Ishikawa (cell line): ENCODE results near the gene GLS2.

Source experiments
- CEBPB ChIP-seq: IDR thresholded peaks from 2 replicates; pipeline ENCODE4 v1.6.1; 2012
- CREB1 ChIP-seq: IDR thresholded peaks from 2 replicates; pipeline ENCODE4 v1.6.1; 2012; ENCODE audit warnings: low read depth
- EP300 ChIP-seq: IDR thresholded peaks from 2 replicates; pipeline ENCODE4 v1.6.1; 2012; ENCODE audit warnings: borderline replicate concordance
- FOXM1 ChIP-seq: IDR thresholded peaks from 2 replicates; pipeline ENCODE4 v1.6.1; 2012; ENCODE audit warnings: low read depth, borderline replicate concordance
- MAX ChIP-seq: IDR thresholded peaks from 2 replicates; pipeline ENCODE4 v1.6.1; 2012
- NFIC ChIP-seq: IDR thresholded peaks from 2 replicates; pipeline ENCODE4 v1.6.1; 2012
- RAD21 ChIP-seq: IDR thresholded peaks from 2 replicates; pipeline ENCODE4 v1.6.1; 2012; ENCODE audit warnings: low read depth
- REST ChIP-seq: IDR thresholded peaks from 2 replicates; pipeline ENCODE4 v1.6.1; 2012; ENCODE audit warnings: low read depth, mild to moderate bottlenecking
- TAF1 ChIP-seq: IDR thresholded peaks from 2 replicates; pipeline ENCODE4 v1.6.1; 2012; ENCODE audit warnings: low read depth, mild to moderate bottlenecking
- TCF12 ChIP-seq: IDR thresholded peaks from 2 replicates; pipeline ENCODE4 v1.6.1; 2012; ENCODE audit warnings: low read depth
- YY1 ChIP-seq: IDR thresholded peaks from 2 replicates; pipeline ENCODE4 v1.6.1; 2012; ENCODE audit warnings: low read depth
- ZBTB7A ChIP-seq: IDR thresholded peaks from 2 replicates; pipeline ENCODE4 v1.6.1; 2012; ENCODE audit warnings: low read depth

GRCh38 chr12:56431288-56431687 is 56.7 kb downstream of the GLS2 start:
- TF ChIP-seq YY1 (no peak), FOXM1 (no peak), CREB1 (no peak), TAF1 (no peak), CEBPB (no peak), ZBTB7A (no peak), RAD21 (no peak), REST (no peak), EP300 (no peak), MAX (no peak), NFIC (no peak), TCF12 (no peak)
